Fibroblast of the aortic adventitia (primary cell): ENCODE measurements around the gene IL21R. TPM values are rescaled to one million over a fixed set of nuclear protein-coding genes. Genes with fewer than 3 reads are reported as not detected.

ENCODE experiments used
- DNase-seq: peaks from one replicate; pipeline ENCODE4 v3.0.0-alpha.2; 2010; ENCODE audit warnings: low read depth
- H3K4me3 ChIP-seq: 2 replicates; pipeline ENCODE4 v1.5.1; 2011; ENCODE audit warnings: low read depth, mild to moderate bottlenecking, control low read depth, low read length, moderate library complexity
- CTCF ChIP-seq: IDR thresholded peaks from 2 replicates; pipeline ENCODE4 v1.5.1; 2011; ENCODE audit warnings: mild to moderate bottlenecking, low read length, control low read depth, inconsistent platforms; ENCODE audit not compliant: insufficient read depth
- total RNA-seq: library from RNA; depleted of rRNA; stranded (reverse); fragments of >200 nt; gene quantifications from 2 replicates; pipeline ENCODE4 v1.2.3, GENCODE V29; 2012; ENCODE audit warnings: low replicate concordance

The IL21R gene
- total RNA-seq, 1 donor, result 0.54 TPM

GRCh38 chr16:27495191-27495590 is 93.2 kb downstream of the IL21R start:
- TF ChIP-seq CTCF, result no peak
- peak; percentile 95 for DNase-seq

DNA sequence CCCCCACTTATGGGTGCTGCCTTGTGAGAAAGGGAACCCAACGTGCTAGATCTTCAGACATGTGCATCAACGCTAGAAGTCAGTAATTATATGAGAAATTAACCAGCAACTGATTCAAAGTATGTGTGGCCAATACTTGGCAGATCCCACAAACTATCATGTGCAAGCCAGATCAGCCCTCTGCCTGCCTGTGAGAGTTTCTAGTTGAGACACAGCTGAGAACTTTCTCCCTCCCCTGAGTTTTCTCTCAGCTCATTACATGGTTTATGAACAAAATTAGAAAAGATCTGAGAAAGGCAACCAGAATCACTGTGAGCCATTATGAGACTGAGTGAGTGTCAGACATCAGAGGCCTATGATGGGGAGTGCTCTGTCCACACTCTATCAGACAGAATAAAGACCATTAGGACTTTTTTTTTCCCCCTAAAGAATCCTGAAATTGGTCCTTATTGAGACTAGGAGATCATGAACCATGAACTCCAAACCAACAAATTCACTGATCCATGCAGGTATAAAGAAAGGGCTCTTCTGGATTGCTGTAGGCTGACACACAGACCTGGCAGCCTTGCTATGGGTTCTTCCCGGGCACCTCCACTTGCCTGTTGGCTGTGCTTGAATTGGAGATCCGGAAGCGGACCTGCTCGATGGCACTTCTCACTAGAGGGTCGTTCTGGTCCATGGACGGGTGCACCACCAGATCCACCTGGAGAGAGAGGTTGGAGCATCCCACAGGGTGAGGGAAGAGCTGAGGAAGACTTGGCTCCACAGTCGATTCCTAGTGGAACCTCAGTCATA is 96.3 kb downstream of the IL21R start:
- H3K4me3 ChIP-seq, result no peak overlapping the region
- DNase-seq, result peak; percentile 16
- TF ChIP-seq CTCF, result no peak

More at GRCh38 chr16:27495191-27495590, 93.2 kb downstream of the IL21R start:
- H3K4me3 ChIP-seq, result no peak overlapping the region

DNA sequence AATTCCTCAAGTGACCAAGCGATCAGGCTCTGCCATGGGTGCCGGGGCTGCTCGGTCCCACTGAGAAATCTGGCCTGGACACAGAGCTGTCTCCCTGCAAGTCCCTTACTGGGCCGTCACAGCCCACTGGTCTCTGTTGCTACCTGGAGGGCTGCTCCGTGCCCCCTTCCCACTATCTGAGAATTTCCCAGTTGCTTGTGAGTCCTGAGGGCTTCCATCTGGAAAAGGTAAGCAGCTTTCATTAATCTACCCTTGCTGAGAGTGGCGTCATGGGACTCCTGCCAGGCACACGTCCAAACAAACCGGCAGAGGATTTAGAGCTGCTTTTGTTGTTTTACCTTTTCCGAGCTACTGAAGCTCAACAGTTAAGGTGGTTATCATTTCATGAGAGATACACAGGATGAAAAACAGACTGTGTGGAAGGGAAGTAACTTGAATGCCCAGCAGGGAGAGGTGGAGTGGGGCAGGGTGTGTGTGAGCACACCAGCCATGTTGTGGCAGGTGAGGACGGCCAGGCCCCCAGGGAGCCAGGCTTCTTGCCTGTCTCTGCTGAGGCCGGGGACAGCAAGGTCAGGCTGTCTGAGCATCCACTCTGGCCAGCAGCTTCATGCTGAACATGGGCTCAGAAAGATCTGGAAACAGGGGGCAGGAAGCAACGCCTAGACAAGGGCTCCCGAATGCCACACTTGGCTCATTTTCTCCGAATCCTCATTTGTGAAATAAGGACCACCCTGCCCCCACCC is 97.1 kb downstream of the IL21R start:
- DNase-seq, result no peak
- TF ChIP-seq CTCF, result no peak

DNA sequence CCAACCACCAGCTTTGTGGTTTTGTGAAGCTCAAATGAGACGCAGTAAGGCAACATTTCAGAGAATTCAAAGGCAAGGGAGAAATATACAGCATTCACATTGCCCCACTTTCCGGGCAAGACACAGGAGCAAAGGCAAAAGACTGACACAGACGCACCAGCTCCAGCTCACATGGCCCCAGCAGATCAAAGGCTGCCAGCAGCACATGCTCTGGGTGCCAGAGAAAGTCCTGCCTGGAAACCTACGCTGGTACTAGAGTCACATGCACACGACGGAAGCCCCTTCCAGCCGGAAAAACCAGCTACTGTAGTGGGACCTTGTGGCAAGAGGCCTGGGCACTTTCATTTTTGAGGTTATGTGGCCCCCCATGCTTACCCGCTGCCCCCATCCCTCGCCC is 97.7 kb downstream of the IL21R start:
- H3K4me3 ChIP-seq, result no peak overlapping the region
- no peak for DNase-seq
- TF ChIP-seq CTCF, result no peak

More for the DNA sequence above, 97.1 kb downstream of the IL21R start:
- H3K4me3 ChIP-seq, result no peak overlapping the region

DNA sequence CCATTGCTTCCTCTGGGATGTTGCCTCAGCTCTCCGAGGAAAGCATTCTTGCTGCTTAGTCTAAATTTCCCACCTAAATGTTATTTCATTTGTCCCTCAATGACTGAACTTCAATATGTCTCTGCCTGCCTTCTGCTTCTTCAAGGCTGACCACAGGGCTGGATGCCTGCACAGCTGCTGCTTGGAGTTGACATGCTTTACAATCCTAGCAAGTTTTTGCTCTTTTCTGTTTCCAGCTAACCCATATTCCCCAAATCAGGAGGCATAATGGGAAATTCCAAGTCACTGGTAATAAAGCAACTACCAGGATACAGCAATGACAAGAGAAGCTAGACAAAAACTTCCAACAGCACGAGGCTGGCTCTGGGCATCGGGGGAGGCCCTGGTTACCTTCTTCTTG is 98.8 kb downstream of the IL21R start:
- no peak for TF ChIP-seq CTCF
- DNase-seq, result no peak
- H3K4me3 ChIP-seq, result no peak overlapping the region

Other genes starting within 250 kb of the IL21R start
- 3.3 TPM in 2 replicates for gene KDM8, start 198.6 kb upstream of the IL21R start, total RNA-seq
- 97.7 and 113 TPM in 2 replicates for gene NSMCE1, start 133.4 kb upstream of the IL21R start, total RNA-seq
- gene IL4R, start 88.2 kb upstream of the IL21R start, total RNA-seq, result 25.6 and 82.3 TPM in 2 replicates
- gene GTF3C1, start 147.7 kb downstream of the IL21R start, total RNA-seq, result 62.8 and 71.8 TPM in 2 replicates
- gene KATNIP, start 148.0 kb downstream of the IL21R start, total RNA-seq, result 23.0 TPM in 2 replicates